ENCODE results near the gene TRAPPC4. TPM values are rescaled to one million over a fixed set of nuclear protein-coding genes. Genes with fewer than 3 reads are reported as not detected.

TRAPPC4 gene
- polyA plus RNA-seq, 3 donors: 92.9 to 142 (median 100) TPM

DNA sequence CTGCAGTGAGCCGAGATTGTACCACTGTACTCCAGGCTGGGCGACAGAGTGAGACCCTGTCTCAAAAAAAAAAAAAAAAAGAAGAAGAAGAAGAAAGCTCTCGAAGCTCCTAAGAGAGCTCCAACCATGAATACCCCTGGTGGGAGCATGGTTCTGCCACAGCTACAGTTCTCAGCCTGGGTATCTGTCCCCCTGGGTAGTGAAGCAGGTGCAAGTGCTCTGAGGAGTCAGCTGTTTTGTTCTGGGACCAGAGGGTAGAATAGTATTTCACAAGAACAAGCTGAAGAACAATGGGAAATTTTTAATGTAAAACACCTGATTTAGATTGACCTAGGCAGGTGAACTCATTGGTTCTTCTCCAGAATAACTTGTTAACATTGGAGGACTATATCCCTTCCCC, 42.7 kb downstream of the TRAPPC4 start:
- DNase-seq (ENCODE audit: low read depth in 3 of 3, low spot score in 2 of 3): no peak

DNA sequence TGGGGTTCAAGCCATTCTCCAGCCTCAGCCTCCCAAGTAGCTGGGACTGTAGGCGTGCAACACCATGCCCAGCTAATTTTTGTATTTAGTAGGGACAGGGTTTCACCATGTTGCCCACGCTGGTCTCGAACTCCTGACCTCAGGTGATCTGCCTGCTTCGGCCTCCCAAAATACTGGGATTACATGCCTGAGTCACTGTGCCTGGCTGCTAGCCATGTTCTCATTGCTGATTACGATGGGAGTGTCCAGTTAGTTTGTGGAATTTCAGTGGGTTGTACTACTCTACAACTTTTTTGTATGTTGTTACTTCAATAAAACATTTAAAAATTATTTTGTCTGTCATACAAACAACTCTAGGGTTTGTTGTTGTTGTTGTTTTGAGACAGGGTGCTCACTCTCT, 44.2 kb downstream of the TRAPPC4 start:
- no peak for DNase-seq (ENCODE audit: low read depth in 3 of 3, low spot score in 2 of 3)

DNA sequence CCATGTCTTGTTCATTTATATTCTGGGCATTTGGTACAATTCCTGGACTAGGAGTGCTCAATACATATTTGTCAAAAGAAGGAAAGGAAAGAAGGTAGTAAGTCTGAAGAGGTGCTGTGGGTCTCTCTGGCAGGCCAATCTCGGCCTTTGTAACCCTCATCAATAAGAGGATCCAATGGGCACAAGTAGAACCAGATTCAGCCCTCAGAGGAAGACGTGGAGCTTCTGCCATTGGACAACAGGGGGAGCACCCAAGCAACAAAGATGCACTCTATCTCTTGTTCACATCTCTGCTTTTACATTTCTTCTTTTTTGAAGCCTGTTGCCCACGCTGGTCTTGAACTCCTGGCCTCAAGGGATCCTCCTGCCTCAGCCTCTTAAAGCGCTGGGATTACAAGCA, 46.8 kb downstream of the TRAPPC4 start:
- no peak for DNase-seq (ENCODE audit: low read depth in 3 of 3, low spot score in 2 of 3)

DNA sequence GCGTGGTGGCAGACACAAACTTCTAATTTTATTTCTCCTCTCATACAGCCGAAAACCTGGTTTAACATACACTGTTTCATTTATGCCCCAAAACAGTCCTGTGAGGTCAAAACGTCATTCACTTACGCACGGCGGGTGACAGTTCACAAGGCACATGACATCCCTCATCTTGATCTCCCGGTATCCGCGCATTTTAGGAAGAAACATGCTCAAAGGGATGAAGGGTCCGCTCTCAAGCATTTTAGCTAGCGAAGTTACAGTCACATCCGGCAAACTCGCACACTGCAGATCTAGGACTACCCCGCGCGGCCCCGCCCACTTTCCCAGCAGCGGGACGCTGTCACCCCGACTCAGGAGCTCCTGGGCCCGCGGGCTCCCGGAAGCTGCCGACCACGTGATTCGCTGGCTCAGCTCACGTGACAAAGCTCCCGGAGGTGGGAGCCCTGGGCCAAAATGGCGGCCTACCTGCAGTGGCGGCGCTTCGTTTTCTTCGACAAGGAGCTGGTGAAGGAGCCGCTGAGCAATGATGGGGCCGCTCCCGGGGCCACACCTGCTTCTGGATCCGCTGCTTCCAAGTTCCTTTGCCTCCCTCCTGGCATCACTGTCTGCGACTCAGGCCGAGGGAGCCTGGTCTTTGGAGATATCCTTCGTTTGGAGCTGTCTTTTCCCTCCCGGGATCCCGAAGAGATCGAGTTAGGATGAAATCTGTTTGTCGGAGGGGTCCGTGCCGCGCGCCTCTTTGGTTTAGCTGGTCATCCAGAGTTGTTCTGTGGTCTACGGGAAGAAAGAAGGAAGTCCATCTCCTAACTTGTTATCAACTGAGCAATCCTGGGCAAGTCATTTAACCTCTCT, 49.0 kb downstream of the TRAPPC4 start, which contains the start of gene VPS11:
Gene VPS11 (plus strand): TSS at position 448 of the 852 bp plus-strand sequence. CDS start 6 bp downstream, at position 454.
- peak; percentile 71 to 89 (median 88) for DNase-seq (ENCODE audit: low read depth in 3 of 3, low spot score in 2 of 3)

Other genes starting within 250 kb of the TRAPPC4 start
- 100 to 1,000 TPM; 132 to 136 (median 135) TPM for gene DDX6, start 227.6 kb upstream of the TRAPPC4 start, polyA plus RNA-seq (ENCODE audit: insufficient read length in 3 of 3)
- not detected for gene CXCR5, start 134.9 kb upstream of the TRAPPC4 start, polyA plus RNA-seq (ENCODE audit: insufficient read length in 3 of 3)
- 10 to 100 TPM; 21.3 to 23.4 (median 23.0) TPM for gene BCL9L, start 92.8 kb upstream of the TRAPPC4 start, polyA plus RNA-seq (ENCODE audit: insufficient read length in 3 of 3)
- gene UPK2, start 62.5 kb upstream of the TRAPPC4 start, polyA plus RNA-seq (ENCODE audit: insufficient read length in 3 of 3): 10 to 100 TPM in 1 of 3 donors, 1 to 10 TPM in 1, under 1 TPM in 1; 0.22 to 16.8 (median 7.0) TPM
- gene FOXR1, start 47.0 kb upstream of the TRAPPC4 start, polyA plus RNA-seq (ENCODE audit: insufficient read length in 3 of 3): not detected
- gene CENATAC, start 20.6 kb upstream of the TRAPPC4 start, polyA plus RNA-seq (ENCODE audit: insufficient read length in 3 of 3): 10 to 100 TPM; 16.1 to 17.8 (median 17.1) TPM
- gene RPS25, start 423 bp upstream of the TRAPPC4 start, polyA plus RNA-seq (ENCODE audit: insufficient read length in 3 of 3): 1,000 to 10,000 TPM; 1,153 to 1,249 (median 1,180) TPM
- gene SLC37A4, start 12.1 kb downstream of the TRAPPC4 start, polyA plus RNA-seq (ENCODE audit: insufficient read length in 3 of 3): 100 to 1,000 TPM in 1 of 3 donors, 10 to 100 TPM in 2; 81.1 to 115 (median 99.9) TPM
- 100 to 1,000 TPM; 110 to 129 (median 127) TPM for gene HYOU1, start 38.4 kb downstream of the TRAPPC4 start, polyA plus RNA-seq (ENCODE audit: insufficient read length in 3 of 3)
- gene VPS11, start 49.1 kb downstream of the TRAPPC4 start, polyA plus RNA-seq (ENCODE audit: insufficient read length in 3 of 3): 10 to 100 TPM; 52.2 to 59.8 (median 54.6) TPM
- 10 to 100 TPM; 24.5 to 29.5 (median 26.8) TPM for gene HMBS, start 66.1 kb downstream of the TRAPPC4 start, polyA plus RNA-seq (ENCODE audit: insufficient read length in 3 of 3)
- 10 to 100 TPM; 55.7 to 62.6 (median 56.9) TPM for gene DPAGT1, start 83.1 kb downstream of the TRAPPC4 start, polyA plus RNA-seq (ENCODE audit: insufficient read length in 3 of 3)
- 10 to 100 TPM in 1 of 3 donors, 1 to 10 TPM in 2; 9.3 to 12.0 (median 9.5) TPM for gene C2CD2L, start 88.6 kb downstream of the TRAPPC4 start, polyA plus RNA-seq (ENCODE audit: insufficient read length in 3 of 3)
- gene HINFP, start 102.8 kb downstream of the TRAPPC4 start, polyA plus RNA-seq (ENCODE audit: insufficient read length in 3 of 3): 10 to 100 TPM; 24.3 to 30.5 (median 29.3) TPM
- gene ABCG4, start 130.3 kb downstream of the TRAPPC4 start, polyA plus RNA-seq (ENCODE audit: insufficient read length in 3 of 3): under 1 TPM; 0.74 to 0.79 (median 0.74) TPM
- gene NLRX1, start 150.0 kb downstream of the TRAPPC4 start, polyA plus RNA-seq (ENCODE audit: insufficient read length in 3 of 3): 10 to 100 TPM in 2 of 3 donors, 1 to 10 TPM in 1; 9.7 to 11.3 (median 10.3) TPM
- gene NHERF4, start 166.7 kb downstream of the TRAPPC4 start, polyA plus RNA-seq (ENCODE audit: insufficient read length in 3 of 3): 10 to 100 TPM; 11.7 to 15.4 (median 12.0) TPM
- 10 to 100 TPM; 19.5 to 19.8 (median 19.7) TPM for gene CBL, start 187.6 kb downstream of the TRAPPC4 start, polyA plus RNA-seq (ENCODE audit: insufficient read length in 3 of 3)

All from right renal cortex interstitium (tissue), 3 donors.